ENCODE measurements around the gene PIK3C2G. TPM values are rescaled to one million over a fixed set of nuclear protein-coding genes. Genes with fewer than 3 reads are reported as not detected.

The PIK3C2G gene
- total RNA-seq, 1 experiment from 2014 or later, result not detected

DNA sequence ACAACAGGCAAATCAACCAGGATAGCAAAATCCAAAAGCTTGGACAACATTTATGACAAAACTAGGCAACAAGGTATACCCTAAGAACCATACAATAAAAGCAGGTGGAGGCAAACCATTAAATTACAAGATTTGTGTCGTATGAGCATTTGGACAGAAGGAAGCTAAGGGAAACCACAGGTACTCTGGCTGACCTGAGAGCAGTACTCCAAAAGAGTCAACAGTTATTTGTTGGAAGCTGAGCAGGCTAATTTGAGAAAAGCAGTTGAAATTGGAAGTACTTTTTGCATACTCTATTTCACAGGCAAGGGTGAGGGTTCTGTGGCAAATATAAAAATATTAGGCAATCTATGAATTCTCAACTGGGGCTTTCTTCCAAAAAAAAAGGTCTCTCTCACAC is 297.9 kb downstream of the PIK3C2G start:
- no peak overlapping the region for H3T11ph ChIP-seq (ENCODE audit: low read length)
- DNase-seq, result no peak
- no CpG with 5 or more reads among the region's 1 CpG for WGBS (ENCODE audit: extremely low coverage, insufficient read length, low lambda C conversion rate)
- no peak overlapping the region for H3K14ac ChIP-seq (ENCODE audit: insufficient read depth, low read length)
- H3K56ac ChIP-seq (ENCODE audit: insufficient read length, low read depth, low read length), result no peak overlapping the region
- no peak overlapping the region for H3K4me3 Mint-ChIP-seq
- no peaks in the 10 kb centered on the region for H3K36me3 Mint-ChIP-seq (ENCODE audit: insufficient read depth in 1 of 3, low read depth in 3 of 3)
- H3K27ac Mint-ChIP-seq, result no peak overlapping the region
- H3K23me2 ChIP-seq (ENCODE audit: insufficient read length, low read depth, low read length, poor library complexity, severe bottlenecking), result no peaks in the 10 kb centered on the region
- no peak overlapping the region for H4K5ac ChIP-seq (ENCODE audit: insufficient read length, low read depth, low read length)
- H3K27me3 Mint-ChIP-seq (ENCODE audit: low read depth), result no peaks in the 10 kb centered on the region
- H3K9me3 Mint-ChIP-seq, result no peaks in the 10 kb centered on the region
- H4K8ac ChIP-seq (replicated peaks; ENCODE audit: insufficient read length, low read depth, low read length), result no peak overlapping the region
- no peak overlapping the region for H3K23ac ChIP-seq (ENCODE audit: insufficient read length, low read depth, low read length)
- H2BK15ac ChIP-seq (ENCODE audit: low read depth, low read length), result no peak overlapping the region
- no peak overlapping the region for H3K27ac ChIP-seq (ENCODE audit: insufficient read length, low read depth, low read length)
- H3K18ac ChIP-seq (ENCODE audit: insufficient read length, low read depth, low read length), result no peak overlapping the region
- H3K9me3 ChIP-seq (ENCODE audit: control insufficient read depth, low read depth, low read length), result no peaks in the 10 kb centered on the region
- H2BK20ac ChIP-seq (ENCODE audit: low read depth, low read length, poor library complexity, severe bottlenecking), result no peak overlapping the region
- no peak overlapping the region for H3K4me2 ChIP-seq (ENCODE audit: insufficient read depth, insufficient read length, low read length)
- H4K20me1 ChIP-seq (ENCODE audit: control insufficient read depth, insufficient read depth, insufficient read length), result no peaks in the 10 kb centered on the region
- H3K9ac ChIP-seq (ENCODE audit: extremely low read depth, insufficient read length, low read length), result no peak overlapping the region
- no peaks in the 10 kb centered on the region for H3K27me3 ChIP-seq (ENCODE audit: insufficient read depth, low read length)
- H2BK12ac ChIP-seq (ENCODE audit: insufficient read length, low read depth, low read length), result no peak overlapping the region
- TF ChIP-seq, protein P1, sequence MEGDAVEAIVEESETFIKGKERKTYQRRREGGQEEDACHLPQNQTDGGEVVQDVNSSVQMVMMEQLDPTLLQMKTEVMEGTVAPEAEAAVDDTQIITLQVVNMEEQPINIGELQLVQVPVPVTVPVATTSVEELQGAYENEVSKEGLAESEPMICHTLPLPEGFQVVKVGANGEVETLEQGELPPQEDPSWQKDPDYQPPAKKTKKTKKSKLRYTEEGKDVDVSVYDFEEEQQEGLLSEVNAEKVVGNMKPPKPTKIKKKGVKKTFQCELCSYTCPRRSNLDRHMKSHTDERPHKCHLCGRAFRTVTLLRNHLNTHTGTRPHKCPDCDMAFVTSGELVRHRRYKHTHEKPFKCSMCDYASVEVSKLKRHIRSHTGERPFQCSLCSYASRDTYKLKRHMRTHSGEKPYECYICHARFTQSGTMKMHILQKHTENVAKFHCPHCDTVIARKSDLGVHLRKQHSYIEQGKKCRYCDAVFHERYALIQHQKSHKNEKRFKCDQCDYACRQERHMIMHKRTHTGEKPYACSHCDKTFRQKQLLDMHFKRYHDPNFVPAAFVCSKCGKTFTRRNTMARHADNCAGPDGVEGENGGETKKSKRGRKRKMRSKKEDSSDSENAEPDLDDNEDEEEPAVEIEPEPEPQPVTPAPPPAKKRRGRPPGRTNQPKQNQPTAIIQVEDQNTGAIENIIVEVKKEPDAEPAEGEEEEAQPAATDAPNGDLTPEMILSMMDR (conservative IDR thresholded peaks at IDR 0.05), result no peak
- H3K79me1 ChIP-seq (ENCODE audit: insufficient read depth, low read depth, low read length, poor library complexity, severe bottlenecking), result no peaks in the 10 kb centered on the region
- no peak overlapping the region for H4K91ac ChIP-seq (ENCODE audit: insufficient read length, low read depth, low read length)
- H2AFZ ChIP-seq (ENCODE audit: low read length), result no peak overlapping the region
- no peak overlapping the region for H2BK120ac ChIP-seq (ENCODE audit: low read depth, low read length, poor library complexity, severe bottlenecking)
- no peak overlapping the region for H3K4ac ChIP-seq (ENCODE audit: low read depth, low read length)
- no peak overlapping the region for H2AK5ac ChIP-seq (ENCODE audit: insufficient read length, low read length)
- H3K4me1 Mint-ChIP-seq, result no peaks in the 10 kb centered on the region
- H2BK5ac ChIP-seq (ENCODE audit: insufficient read length, low read length), result no peak overlapping the region
- H3K4me1 ChIP-seq (ENCODE audit: insufficient read depth, low read length), result no peaks in the 10 kb centered on the region
- H3K79me2 ChIP-seq (ENCODE audit: insufficient read depth, low read length), result no peaks in the 10 kb centered on the region
